OCI-LY7 (cell line): Measurements from ENCODE around the gene ACP5.

Source experiments
- EZH2phosphoT487 ChIP-seq: fragments of 200-600 bp; sonication (generic); IDR thresholded peaks from 2 replicates; pipeline ENCODE4 v1.6.1; 2018; ENCODE audit warnings: low read depth, borderline replicate concordance, mild to moderate bottlenecking, mixed run types, antibody characterized with exemption, low read length, moderate library complexity, mixed read lengths
- TF ChIP-seq, protein P1 (sequence below): fragments of 200-600 bp; sonication (generic); conservative IDR thresholded peaks from 2 replicates; pipeline ENCODE4 v1.5.1; 2014; ENCODE audit warnings: mild to moderate bottlenecking, antibody characterized with exemption, low read length, moderate library complexity, mixed read lengths

DNA sequence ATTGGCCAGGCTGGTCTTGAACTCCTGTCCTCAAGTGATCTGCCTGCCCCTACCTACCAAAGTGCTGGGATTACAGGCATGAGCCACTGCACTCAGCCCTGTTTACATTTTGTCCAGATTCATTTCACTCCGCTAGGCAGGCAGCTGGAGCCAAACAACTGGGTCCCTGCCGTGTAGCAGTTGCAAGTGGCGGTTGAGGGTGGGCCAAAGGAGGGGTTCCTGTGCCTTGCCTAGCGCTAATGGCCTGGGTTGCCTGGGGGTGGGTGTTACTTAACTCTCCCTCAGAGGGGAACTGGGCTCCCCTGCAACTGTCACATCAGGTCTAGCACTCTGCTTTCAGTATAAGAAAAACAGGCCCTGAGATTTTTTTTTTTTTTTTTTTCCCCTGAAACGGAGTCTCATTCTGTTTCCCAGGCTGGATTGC lies 7.4 kb downstream of the ACP5 start:
- TF ChIP-seq, protein P1, sequence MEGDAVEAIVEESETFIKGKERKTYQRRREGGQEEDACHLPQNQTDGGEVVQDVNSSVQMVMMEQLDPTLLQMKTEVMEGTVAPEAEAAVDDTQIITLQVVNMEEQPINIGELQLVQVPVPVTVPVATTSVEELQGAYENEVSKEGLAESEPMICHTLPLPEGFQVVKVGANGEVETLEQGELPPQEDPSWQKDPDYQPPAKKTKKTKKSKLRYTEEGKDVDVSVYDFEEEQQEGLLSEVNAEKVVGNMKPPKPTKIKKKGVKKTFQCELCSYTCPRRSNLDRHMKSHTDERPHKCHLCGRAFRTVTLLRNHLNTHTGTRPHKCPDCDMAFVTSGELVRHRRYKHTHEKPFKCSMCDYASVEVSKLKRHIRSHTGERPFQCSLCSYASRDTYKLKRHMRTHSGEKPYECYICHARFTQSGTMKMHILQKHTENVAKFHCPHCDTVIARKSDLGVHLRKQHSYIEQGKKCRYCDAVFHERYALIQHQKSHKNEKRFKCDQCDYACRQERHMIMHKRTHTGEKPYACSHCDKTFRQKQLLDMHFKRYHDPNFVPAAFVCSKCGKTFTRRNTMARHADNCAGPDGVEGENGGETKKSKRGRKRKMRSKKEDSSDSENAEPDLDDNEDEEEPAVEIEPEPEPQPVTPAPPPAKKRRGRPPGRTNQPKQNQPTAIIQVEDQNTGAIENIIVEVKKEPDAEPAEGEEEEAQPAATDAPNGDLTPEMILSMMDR: no peak
- TF ChIP-seq EZH2phosphoT487: no peak
